GM08714 (cell line): ENCODE data around the gene CABLES1.
A peak's percentile ranks its signal among the peaks of the same experiment; 100 is the strongest.

Source experiments
- H3K4me3 ChIP-seq: fragments of 200-500 bp; sonication (Bioruptor generic); 2 replicates; pipeline ENCODE4 v1.5.1; 2014; ENCODE audit warnings: mild to moderate bottlenecking, low read length, inconsistent platforms
- ZNF274 ChIP-seq: IDR thresholded peaks from 2 replicates; pipeline ENCODE4 v1.6.1; 2012; ENCODE audit warnings: mild to moderate bottlenecking, low read depth, low read length

Gene CABLES1

DNA sequence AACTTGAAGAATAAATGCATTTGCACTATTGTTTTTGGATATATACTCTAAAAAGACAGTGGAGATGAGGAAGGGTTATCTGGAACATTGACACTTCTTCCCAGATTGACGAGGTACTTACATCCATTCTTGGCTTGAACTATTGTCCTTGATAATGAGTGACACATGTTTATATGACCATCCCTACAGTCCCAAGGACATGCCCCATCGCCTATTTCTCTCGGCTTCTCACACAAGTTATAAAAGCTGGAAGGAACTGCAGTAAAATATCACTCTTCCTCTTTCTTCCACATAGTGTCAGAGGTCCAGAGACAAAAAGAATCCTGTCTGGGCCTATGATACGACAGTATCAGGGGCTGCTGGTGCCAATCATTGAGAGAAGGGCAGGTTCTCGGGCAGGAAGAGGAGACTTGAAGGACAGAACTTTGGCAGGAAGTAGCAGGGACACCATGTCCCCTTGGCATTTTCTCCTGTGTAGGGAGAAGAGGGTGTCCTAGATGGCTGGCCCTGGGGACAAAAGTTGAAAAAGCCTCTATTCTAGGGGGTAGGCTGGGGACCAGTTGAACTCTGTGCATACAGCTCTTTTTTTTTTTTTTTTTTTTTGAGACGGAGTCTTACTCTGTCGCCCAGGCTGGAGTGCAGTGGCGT lies 5.8 kb upstream of the CABLES1 start:
- TF ChIP-seq ZNF274: no peak
- H3K4me3 ChIP-seq: no peak overlapping the region

DNA sequence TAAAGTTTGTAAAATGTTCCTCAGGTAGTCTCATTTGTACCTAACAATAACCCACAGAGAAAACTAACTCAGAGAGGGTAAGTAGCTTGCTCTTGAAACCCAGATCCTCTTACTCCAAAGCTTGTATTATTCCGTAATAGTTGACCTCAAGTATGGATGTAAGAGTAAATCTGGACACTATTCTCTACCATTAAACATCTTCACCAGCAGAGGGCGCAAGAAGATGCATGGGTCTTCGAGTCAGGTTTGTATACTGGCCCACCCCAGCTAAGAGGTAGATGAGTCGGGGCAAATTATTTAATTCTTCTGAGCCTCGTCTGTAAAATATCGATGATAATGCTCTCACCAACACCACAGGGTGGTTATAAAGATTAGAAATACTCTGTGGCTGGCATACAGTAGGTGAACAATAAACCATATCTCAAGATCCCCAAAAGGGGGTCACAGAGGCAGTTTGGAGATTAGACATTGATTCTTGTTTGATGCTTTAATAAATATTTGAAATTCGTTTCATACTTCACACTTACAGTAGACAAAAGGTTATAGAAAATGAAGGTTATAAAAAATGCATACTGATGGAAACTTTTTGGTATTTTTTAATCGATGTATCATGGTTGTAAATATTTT lies 3.5 kb upstream of the CABLES1 start:
- no peak overlapping the region for H3K4me3 ChIP-seq
- no peak for TF ChIP-seq ZNF274

DNA sequence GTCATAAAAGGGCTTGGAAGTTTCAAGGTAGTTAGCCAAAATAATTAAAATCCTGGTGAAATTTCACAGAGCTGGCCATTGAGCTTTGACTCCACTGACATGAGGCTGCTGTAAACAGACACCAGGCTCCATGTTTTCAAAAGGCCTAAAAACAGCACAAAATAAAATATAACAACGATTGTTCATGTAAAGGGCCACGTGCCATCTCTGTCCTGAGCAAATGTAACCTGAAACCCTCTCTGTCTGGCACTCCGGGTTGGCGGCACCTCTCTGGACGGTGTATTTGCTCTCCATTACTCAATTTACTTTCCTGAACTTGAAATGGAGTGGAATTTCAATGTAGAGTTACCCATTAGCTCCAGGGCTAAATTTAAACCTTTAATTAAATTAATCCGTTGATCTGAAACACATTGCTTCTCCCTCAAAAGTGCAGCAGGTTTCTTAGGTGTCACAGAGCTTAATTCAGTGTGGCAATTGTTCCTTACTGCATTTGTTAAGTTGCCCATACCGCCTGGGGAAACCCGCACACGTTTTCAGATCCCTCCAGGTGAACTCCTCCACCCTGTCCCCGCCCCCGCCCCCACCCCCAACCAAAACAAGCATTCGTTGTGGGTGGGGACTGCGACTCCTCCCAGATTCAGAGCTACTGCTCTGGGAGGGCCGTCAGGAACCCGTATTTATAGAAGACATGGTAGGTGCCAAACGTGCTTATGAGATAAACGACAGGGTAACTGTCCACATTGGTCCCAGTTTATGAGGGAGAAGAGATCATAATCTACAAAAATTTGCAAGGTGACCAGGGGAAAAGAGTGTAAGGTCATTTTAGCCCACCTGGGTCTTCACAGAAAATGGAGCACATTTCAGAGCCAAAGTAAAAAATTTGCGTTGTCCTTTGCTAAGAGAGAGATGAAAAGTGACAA lies 1.2 kb upstream of the CABLES1 start:
- peak overlapping the region; percentile 92 for H3K4me3 ChIP-seq
- TF ChIP-seq ZNF274: no peak

DNA sequence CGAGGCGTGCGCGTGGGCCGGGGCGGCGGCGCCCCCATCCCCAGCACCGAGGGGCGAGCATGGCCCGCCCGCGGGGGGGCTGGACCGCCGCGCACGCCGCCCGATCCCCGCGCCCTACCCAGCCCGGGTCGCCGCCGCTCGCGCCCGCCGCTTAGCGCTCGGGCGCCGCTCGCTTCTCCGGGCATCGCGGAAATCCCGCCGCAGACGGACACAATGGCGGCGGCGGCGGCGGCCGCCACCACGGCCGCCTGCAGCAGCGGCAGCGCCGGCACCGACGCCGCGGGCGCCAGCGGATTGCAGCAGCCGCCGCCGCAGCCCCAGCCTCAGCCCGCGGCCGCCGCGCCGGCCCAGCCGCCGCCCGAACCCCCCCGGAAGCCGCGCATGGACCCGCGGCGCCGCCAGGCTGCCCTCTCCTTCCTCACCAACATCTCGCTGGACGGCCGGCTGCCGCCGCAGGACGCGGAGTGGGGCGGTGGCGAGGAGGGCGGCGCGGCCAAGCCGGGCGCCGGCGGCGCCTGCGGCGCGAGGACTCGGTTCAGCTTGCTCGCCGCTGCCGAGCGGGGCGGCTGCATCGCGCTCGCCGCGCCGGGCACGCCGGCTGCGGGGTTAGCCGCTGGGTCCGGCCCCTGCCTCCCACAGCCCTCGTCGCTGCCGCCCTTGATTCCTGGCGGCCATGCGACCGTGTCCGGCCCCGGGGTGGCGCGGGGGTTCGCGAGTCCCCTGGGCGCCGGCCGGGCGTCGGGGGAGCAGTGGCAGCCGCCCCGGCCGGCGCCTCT lies 453 bp downstream of the CABLES1 start:
- TF ChIP-seq ZNF274: no peak
- peak overlapping the region; percentile 92 for H3K4me3 ChIP-seq

DNA sequence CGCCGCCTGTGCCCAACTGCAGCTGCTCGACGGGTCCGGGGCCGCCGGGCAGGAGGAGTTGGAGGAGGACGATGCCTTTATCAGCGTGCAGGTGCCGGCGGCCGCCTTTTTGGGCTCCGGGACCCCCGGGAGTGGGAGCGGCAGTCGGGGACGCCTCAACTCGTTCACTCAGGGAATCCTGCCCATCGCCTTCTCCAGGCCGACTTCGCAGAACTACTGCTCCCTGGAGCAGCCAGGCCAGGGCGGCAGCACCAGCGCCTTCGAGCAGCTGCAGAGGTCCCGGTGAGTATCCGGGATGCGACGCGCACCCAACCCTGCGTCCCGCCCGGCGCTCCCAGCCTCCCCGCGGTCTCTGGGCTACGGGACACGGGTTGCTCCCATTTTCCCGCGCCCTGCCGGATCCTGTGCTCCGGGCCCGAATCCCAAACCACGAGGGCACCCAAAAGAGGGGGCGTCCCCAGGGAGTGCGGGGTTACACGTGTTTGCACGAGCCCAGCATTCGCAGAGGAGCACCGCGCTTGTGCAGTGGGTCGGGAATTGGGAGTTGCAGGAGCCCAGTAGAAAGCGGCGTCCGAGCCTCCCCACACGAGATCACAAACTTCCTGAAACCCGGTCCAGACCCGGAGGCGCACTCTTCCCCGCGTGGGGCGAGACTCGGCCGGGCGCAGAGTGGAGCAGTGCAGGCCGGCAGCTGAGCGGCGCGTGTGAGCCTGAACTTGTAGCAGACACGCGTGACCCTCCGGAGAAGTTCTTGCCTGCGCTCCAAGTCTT lies 1.2 kb downstream of the CABLES1 start:
- peak overlapping the region; percentile 92 for H3K4me3 ChIP-seq

DNA sequence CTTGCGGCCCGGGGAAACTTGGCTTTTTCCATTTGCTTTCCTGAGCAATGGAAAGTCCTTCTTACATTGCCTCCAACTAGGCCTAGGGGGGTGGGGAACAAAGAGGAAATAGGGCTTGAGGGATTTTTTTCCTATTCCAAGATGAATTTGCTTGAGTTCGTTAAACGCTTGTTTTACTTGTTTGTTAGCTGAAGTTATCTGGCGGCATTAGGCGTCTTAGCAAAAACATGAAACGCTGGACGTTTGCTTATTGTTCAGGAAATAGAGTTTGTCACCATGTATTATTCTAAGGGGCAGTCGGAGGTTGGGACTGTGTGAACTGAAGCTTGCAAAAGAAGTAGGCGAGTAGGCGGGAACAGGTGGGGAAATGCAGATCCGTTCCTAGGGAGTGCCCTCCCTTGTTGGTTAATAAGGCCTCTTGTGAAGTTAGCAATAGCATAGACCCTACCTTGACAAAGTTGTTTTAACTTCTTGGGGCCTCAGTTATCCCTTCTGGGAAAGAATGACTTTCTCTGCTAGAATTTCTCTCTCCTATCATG lies 1.9 kb downstream of the CABLES1 start:
- peak overlapping the region; percentile 92 for H3K4me3 ChIP-seq

More for the DNA sequence above, 1.2 kb downstream of the CABLES1 start:
- TF ChIP-seq ZNF274: no peak

DNA sequence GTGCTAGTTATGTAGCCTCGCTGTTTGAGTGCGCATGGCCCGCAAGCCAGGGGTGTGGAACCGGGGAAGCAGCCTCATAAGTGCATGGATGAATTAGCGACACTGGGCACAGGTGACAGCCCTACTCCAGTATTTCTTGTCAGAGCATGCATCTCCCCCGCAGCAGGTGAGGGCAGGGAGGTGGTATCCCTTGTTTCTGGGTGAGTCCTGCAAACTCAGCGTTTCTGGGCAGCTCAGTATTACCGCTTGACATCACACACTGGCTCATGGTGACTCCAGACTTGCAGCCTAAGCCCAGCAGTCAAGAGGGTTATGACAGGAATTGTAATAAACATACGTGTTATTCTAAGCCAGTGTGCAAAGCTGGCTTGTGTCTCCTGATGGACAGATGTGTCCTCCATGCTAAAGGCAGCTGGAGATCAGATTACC lies 2.5 kb downstream of the CABLES1 start:
- H3K4me3 ChIP-seq: peak overlapping the region; percentile 92; the same call in 1 of the 2 replicates
- TF ChIP-seq ZNF274: no peak

More for the DNA sequence above, 1.9 kb downstream of the CABLES1 start:
- TF ChIP-seq ZNF274: no peak

DNA sequence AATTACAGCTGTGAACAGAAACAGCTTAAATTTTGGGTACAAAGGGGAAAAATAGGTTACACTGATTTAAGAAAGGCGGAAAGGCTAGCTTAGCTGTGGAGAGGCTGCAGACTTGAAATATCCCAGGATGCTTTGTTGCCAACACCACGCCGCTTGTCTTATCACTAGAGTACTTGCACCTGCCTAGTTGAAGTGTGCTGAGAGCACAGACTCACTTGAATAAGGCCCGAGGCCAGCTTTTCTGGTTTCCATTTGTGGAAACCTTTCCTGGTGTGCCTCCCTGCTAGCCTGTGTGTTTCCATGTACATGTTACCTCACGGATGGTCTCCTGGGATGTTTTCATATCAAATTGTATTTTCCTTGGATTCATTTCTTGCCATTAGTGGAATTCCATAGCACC lies 3.2 kb downstream of the CABLES1 start:
- no peak overlapping the region for H3K4me3 ChIP-seq

DNA sequence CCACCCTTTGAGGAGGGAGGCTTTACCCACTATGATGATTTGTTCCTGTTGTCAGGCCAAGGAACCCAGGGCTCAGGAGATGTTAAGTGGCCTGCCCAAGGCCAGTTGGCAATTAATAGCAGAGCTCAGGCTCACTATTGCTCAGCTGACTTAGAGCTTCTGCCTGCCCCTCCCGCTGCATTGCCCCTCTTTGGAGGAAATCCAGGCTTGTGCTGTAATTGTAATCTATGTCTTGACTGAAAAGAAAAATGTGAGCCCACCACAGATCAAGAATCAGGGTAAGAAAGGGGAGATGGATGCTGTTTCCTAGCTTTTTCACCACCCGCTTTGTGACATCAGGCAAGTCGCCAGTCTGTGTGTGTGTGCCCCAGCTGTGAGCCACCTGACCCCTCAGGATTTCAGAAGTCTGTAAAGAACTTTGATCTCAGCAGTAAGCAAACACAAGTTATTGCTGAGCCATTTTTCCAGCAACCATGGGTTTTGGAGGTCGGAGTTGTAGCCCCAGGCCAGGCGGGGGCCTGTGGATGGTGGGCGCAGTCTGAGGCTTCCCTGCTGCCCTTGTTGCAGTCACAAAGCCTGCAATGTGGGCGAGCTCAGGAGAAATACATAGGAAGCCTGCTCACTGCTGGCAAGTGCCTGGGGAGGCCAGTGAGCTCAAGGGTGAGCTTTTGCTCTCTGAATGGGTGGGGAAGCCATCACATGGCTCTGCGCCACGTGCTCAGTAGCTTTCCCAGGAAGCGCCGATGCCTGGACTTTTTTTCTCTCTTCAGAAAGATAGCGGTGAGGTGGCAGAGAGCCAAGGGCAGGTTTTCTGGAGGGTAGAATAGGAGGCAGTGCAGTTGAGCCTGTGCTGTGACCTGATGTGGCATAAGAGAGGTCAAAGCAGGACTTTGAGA lies 6.1 kb downstream of the CABLES1 start:
- H3K4me3 ChIP-seq: no peak overlapping the region
- TF ChIP-seq ZNF274: no peak

More for the DNA sequence above, 3.2 kb downstream of the CABLES1 start:
- TF ChIP-seq ZNF274: no peak

DNA sequence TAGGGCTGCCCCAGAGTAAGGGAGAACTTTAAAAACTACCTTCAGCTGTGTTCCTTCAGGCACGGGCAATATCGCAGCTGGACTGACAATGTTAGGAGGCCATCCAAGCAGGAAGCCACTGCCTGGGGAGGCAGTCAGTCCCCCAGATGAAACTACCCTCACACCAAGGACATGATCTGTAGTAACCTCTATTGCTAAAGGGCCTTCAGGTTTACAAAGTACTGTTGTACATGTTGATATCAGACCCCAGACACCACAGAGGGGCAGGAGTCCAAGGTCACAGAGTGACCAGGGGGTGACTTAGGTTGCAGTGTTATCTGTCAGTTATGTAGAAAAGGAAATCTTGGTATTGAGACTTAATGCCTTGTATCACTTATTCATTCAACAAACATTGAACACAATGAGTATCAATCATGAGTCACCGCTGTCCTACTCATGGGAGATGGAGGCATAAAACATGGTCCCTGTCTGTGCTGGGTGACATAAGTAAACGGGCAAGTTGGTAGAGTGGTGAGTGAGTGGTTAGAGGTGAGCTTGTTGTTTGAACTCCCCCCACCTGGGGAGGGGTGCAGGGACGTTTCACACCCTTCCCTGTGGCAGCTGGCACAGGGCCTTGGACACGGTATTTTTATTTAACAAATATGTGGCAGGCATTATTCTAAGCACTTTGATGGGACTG lies 7.1 kb downstream of the CABLES1 start:
- H3K4me3 ChIP-seq: no peak overlapping the region
- TF ChIP-seq ZNF274: no peak

DNA sequence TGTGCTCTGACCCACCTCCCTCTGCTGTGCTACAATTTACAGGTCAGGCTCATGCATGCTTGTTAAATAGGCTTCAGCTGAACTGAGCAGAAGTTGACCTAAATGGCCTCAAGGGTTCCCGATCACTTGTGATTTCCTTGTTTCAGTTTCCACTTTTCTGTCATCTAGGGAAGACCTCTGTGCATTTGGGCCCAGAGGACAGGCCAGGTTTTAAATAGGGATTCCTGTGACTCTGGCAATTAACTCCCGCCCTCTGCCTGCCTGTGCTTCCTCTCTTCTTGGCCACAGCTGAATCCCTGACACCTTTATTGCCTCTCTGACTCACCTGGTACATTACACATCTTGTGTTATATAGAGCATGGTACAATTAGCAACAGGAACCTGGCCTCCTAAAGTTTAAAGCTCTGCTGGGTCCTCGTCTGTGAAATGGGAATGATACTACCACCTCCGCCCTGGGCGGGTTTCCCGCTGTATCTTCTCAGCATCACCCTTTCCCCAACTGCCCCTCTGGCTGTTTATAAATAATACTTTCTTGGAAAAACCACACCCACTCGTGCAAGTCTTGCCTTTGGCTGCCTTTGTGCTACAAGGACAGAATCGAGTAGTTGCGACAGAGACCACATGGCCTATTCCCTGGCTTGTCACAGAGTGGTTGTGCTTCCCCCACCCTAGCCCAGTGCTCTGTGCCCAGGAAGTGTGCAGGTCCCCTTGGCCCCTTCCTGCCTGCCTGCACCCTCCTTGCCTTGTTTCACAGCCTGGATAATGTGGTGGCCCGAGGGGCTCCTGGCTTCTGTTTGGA lies 7.9 kb downstream of the CABLES1 start:
- no peak overlapping the region for H3K4me3 ChIP-seq
- TF ChIP-seq ZNF274: no peak
